Measurements from ENCODE around the gene EMP2.

EMP2 gene

GRCh38 chr16:10592611-10593010 is 12.2 kb upstream of the EMP2 start:
- DNase-seq (ENCODE audit: low read depth), result no peak
- H3K4me3 ChIP-seq (ENCODE audit: control insufficient read depth, low read depth, low read length), result no peak overlapping the region
- no peak for TF ChIP-seq CTCF (IDR thresholded peaks at IDR 0.05; ENCODE audit: control insufficient read depth, insufficient read depth, low read depth, low read length, missing control alignments)

DNA sequence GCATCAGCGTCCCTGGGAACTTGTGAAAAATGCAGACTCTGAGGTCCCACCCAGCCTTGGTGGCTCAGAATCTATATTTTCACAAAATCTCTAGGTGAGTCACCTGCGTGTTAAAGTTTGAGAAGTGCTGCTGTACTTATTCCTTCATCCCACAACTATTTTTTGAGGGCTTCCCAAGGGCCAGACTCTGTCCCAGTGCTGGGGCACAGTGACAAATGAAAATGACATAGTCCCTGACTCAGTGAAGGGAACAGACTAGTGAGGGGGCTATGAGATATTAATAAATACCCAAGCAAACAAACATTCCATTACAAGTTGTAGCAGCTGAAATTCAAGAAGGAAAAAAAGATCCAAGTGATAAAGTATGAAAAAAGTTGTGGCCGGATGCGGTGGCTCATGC is 9.9 kb upstream of the EMP2 start:
- no peak for TF ChIP-seq CTCF (IDR thresholded peaks at IDR 0.05; ENCODE audit: control insufficient read depth, insufficient read depth, low read depth, low read length, missing control alignments)
- DNase-seq (ENCODE audit: low read depth), result no peak
- H3K4me3 ChIP-seq (ENCODE audit: control insufficient read depth, low read depth, low read length), result no peak overlapping the region

GRCh38 chr16:10589109-10589508 is 8.7 kb upstream of the EMP2 start:
- TF ChIP-seq CTCF (IDR thresholded peaks at IDR 0.05; ENCODE audit: control insufficient read depth, insufficient read depth, low read depth, low read length, missing control alignments), result no peak
- H3K4me3 ChIP-seq (ENCODE audit: control insufficient read depth, low read depth, low read length), result no peak overlapping the region
- DNase-seq (ENCODE audit: low read depth), result no peak

GRCh38 chr16:10587622-10588021 is 7.2 kb upstream of the EMP2 start:
- no peak for DNase-seq (ENCODE audit: low read depth)
- no peak overlapping the region for H3K4me3 ChIP-seq (ENCODE audit: control insufficient read depth, low read depth, low read length)
- no peak for TF ChIP-seq CTCF (IDR thresholded peaks at IDR 0.05; ENCODE audit: control insufficient read depth, insufficient read depth, low read depth, low read length, missing control alignments)

GRCh38 chr16:10584981-10585438 is 4.6 kb upstream of the EMP2 start:
- no peak for TF ChIP-seq CTCF (IDR thresholded peaks at IDR 0.05; ENCODE audit: control insufficient read depth, insufficient read depth, low read depth, low read length, missing control alignments)
- no peak overlapping the region for H3K4me3 ChIP-seq (ENCODE audit: control insufficient read depth, low read depth, low read length)
- DNase-seq (ENCODE audit: low read depth), result peak; percentile 42

- no peak for TF ChIP-seq CTCF (IDR thresholded peaks at IDR 0.05; ENCODE audit: control insufficient read depth, insufficient read depth, low read depth, low read length, missing control alignments)
- H3K4me3 ChIP-seq (ENCODE audit: control insufficient read depth, low read depth, low read length), result no peak overlapping the region
- DNase-seq (ENCODE audit: low read depth), result no peak
Measured at GRCh38 chr16:10583269-10583668, 2.9 kb upstream of the EMP2 start.

DNA sequence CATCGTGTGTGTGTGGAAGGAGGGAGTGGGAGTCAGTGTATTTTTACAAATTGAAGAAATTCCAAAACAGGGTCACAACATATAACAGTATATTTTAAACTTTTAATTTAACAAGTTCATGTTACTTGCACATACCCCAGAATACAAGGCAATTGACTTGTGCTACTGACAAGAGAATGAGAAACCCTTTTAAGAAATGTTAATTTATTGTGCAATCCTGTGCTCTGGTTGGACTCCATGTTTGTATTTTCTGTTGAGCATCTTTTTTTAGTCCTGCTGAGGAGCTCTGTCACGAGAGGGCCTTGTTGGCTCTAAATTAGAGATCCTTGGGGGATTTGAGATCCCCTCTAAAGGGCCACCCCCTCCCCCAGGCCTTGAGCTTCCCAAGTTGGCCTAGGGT is 1.1 kb upstream of the EMP2 start:
- no peak for TF ChIP-seq CTCF (IDR thresholded peaks at IDR 0.05; ENCODE audit: control insufficient read depth, insufficient read depth, low read depth, low read length, missing control alignments)
- DNase-seq (ENCODE audit: low read depth), result no peak

More for the DNA sequence above, 1.1 kb upstream of the EMP2 start:
- H3K4me3 ChIP-seq (ENCODE audit: control insufficient read depth, low read depth, low read length), result no peak overlapping the region
